Suprapubic skin (tissue), 4 donors: ENCODE measurements around the gene MGAT5B.

Source experiments
- CTCF ChIP-seq, 2 donors: fragments of 200-600 bp in 1 of 2; fragments of 450-650 bp in 1 of 2; sonication (generic) in 1 of 2; IDR thresholded peaks; one replicate each; pipeline ENCODE4 v1.5.1; 2016 to 2019; ENCODE audit warnings: antibody characterized with exemption in 2 of 2, mild to moderate bottlenecking in 1 of 2, moderate library complexity in 1 of 2
- POLR2A ChIP-seq, 2 donors: fragments of 450-650 bp; IDR thresholded peaks; one replicate each; pipeline ENCODE4 v1.6.1; 2017; ENCODE audit warnings: antibody characterized with exemption in 2 of 2, mild to moderate bottlenecking in 2 of 2, moderate library complexity in 2 of 2
- POLR2AphosphoS5 ChIP-seq, 3 donors: sonication (generic); formaldehyde crosslinking; IDR thresholded peaks; one replicate each; pipeline ENCODE4 v1.6.1; 2017; ENCODE audit warnings: antibody characterized with exemption in 3 of 3

- TF ChIP-seq POLR2A (IDR thresholded peaks at IDR 0.05) (no peak), POLR2AphosphoS5 (IDR thresholded peaks at IDR 0.05) (no peak), CTCF (IDR thresholded peaks at IDR 0.05) (no peak)
Observed at GRCh38 chr17:76935331-76935730, 67.1 kb downstream of the MGAT5B start.
